IMR-90 (cell line): ENCODE results near the gene LTB4R. TPM values are rescaled to one million over a fixed set of nuclear protein-coding genes. Genes with fewer than 3 reads are reported as not detected.

Experiments
- ATAC-seq: fragments of 200-7000 bp; cut with Tn5 transposase; 2 replicates; pipeline ENCODE4 v1.9.1; 2020; ENCODE audit warnings: low read depth, mild to moderate bottlenecking, moderate library complexity
- BruUV-seq: library from RNA; stranded (reverse); fragments of 400-500 nt; replicated peaks from 2 replicates; lab custom pipeline; 2021; lab: Mats Ljungman, UMichigan
- CTCF ChIA-PET: fragments of 300-600 bp; formaldehyde crosslinking; extraction: SDS; loops from one replicate; lab custom pipeline; 2021; ENCODE audit warnings: antibody characterized with exemption; lab: Yijun Ruan, JAX
- POLR2A ChIA-PET: fragments of 300-600 bp; sonication (Branson Sonifier 250); formaldehyde crosslinking; loops from one replicate; lab custom pipeline; 2022; ENCODE audit warnings: antibody characterized with exemption; ENCODE audit not compliant: unreplicated experiment; lab: Charles Lee
- DNase-seq: peaks from one replicate; pipeline ENCODE4 v3.0.0; 2013
- H2AFZ ChIP-seq: replicated peaks from 2 replicates; pipeline ENCODE3; 2013; ENCODE audit warnings: low read length, mild to moderate bottlenecking; ENCODE audit not compliant: poor library complexity
- H2AK5ac ChIP-seq: 2 replicates; pipeline ENCODE4 v1.6.1; 2013; ENCODE audit warnings: low read depth, low read length, inconsistent platforms
- H2AK9ac ChIP-seq: replicated peaks from 2 replicates; pipeline ENCODE3; 2013; ENCODE audit warnings: mild to moderate bottlenecking, low read depth, low read length, moderate library complexity; ENCODE audit not compliant: poor library complexity
- H2BK120ac ChIP-seq: 2 replicates; pipeline ENCODE4 v1.6.1; 2013; ENCODE audit warnings: low read depth, low read length, inconsistent platforms
- H2BK15ac ChIP-seq: 3 replicates; pipeline ENCODE4 v1.6.1; 2013; ENCODE audit warnings: low read depth, low read length, inconsistent platforms
- H2BK20ac ChIP-seq: 2 replicates; pipeline ENCODE4 v1.6.1; 2013; ENCODE audit warnings: low read depth, mild to moderate bottlenecking, inconsistent platforms, low read length, moderate library complexity
- H2BK5ac ChIP-seq: 2 replicates; pipeline ENCODE4 v1.6.1; 2013; ENCODE audit warnings: mild to moderate bottlenecking, low read depth, low read length, inconsistent platforms; ENCODE audit not compliant: poor library complexity, severe bottlenecking
- H3K14ac ChIP-seq: replicated peaks from 2 replicates; pipeline ENCODE4 v1.6.1; 2013; ENCODE audit warnings: low read depth, low read length, inconsistent platforms
- H3K18ac ChIP-seq: 2 replicates; pipeline ENCODE4 v1.6.1; 2013; ENCODE audit warnings: low read depth, low read length, control low read depth
- H3K23ac ChIP-seq: 2 replicates; pipeline ENCODE4 v1.6.1; 2013; ENCODE audit warnings: low read depth, low read length, inconsistent platforms
- H3K27ac ChIP-seq: 2 replicates; pipeline ENCODE4 v1.5.1; 2013; ENCODE audit warnings: mild to moderate bottlenecking, control low read depth, low read length; ENCODE audit not compliant: insufficient read depth
- H3K27me3 ChIP-seq: 2 replicates; pipeline ENCODE4 v1.6.1; 2013; ENCODE audit warnings: low read length; ENCODE audit not compliant: control insufficient read depth, insufficient read depth
- H3K36me3 ChIP-seq: 2 replicates; pipeline ENCODE4 v1.6.1; 2013; ENCODE audit warnings: low read length, mixed read lengths; ENCODE audit not compliant: control insufficient read depth, insufficient read depth
- H3K4ac ChIP-seq: 2 replicates; pipeline ENCODE4 v1.6.1; 2013; ENCODE audit warnings: low read depth, low read length, inconsistent platforms
- H3K4me1 ChIP-seq: 2 replicates; pipeline ENCODE4 v1.6.1; 2013; ENCODE audit warnings: low read length, mixed read lengths; ENCODE audit not compliant: control insufficient read depth, insufficient read depth
- H3K4me2 ChIP-seq: 2 replicates; pipeline ENCODE4 v1.6.1; 2013; ENCODE audit warnings: low read depth, mild to moderate bottlenecking, control low read depth, low read length, moderate library complexity
- H3K4me3 ChIP-seq: 2 replicates; pipeline ENCODE4 v1.5.1; 2013; ENCODE audit warnings: low read depth, mild to moderate bottlenecking, control low read depth, low read length, moderate library complexity; ENCODE audit not compliant: insufficient read depth
- H3K56ac ChIP-seq: 2 replicates; pipeline ENCODE4 v1.6.1; 2013; ENCODE audit warnings: low read length, inconsistent platforms; ENCODE audit not compliant: insufficient read depth; ENCODE audit errors: extremely low read depth
- H3K79me1 ChIP-seq, 2 experiments: 2 replicates each; pipeline ENCODE4 v1.6.1; 2013; ENCODE audit warnings: low read length in 2 of 2, inconsistent platforms in 1 of 2, low read depth in 1 of 2
- H3K9ac ChIP-seq: 2 replicates; pipeline ENCODE4 v1.6.1; 2013; ENCODE audit warnings: low read depth, low read length, control low read depth
- H3K9me1 ChIP-seq: 2 replicates; pipeline ENCODE4 v1.6.1; 2013; ENCODE audit warnings: low read length, inconsistent platforms; ENCODE audit not compliant: insufficient read depth
- H3K9me3 ChIP-seq: 2 replicates; pipeline ENCODE4 v1.6.1; 2013; ENCODE audit warnings: low read length; ENCODE audit not compliant: control insufficient read depth, insufficient read depth
- H4K20me1 ChIP-seq: 2 replicates; pipeline ENCODE4 v1.6.1; 2013; ENCODE audit warnings: low read length, inconsistent platforms; ENCODE audit not compliant: insufficient read depth
- H4K5ac ChIP-seq: 2 replicates; pipeline ENCODE4 v1.6.1; 2013; ENCODE audit warnings: mild to moderate bottlenecking, low read depth, low read length, control low read depth
- H4K8ac ChIP-seq, 2 experiments: 2 replicates each; pipeline ENCODE4 v1.6.1; 2013; ENCODE audit warnings: low read depth in 2 of 2, low read length in 2 of 2, control low read depth in 1 of 2, inconsistent platforms in 1 of 2
- H4K91ac ChIP-seq: 2 replicates; pipeline ENCODE4 v1.6.1; 2013; ENCODE audit warnings: low read depth, low read length, inconsistent platforms; ENCODE audit not compliant: insufficient read depth
- BHLHE40 ChIP-seq: fragments of 150-350 bp; IDR thresholded peaks from 2 replicates; pipeline ENCODE4 v1.6.1; 2016; ENCODE audit warnings: mild to moderate bottlenecking, low read depth, low read length
- CHD1 ChIP-seq: IDR thresholded peaks from 2 replicates; pipeline ENCODE4 v1.6.1; 2012; ENCODE audit warnings: low read depth, low read length, improper control_type of control experiment
- FOS ChIP-seq: fragments of 150-350 bp; IDR thresholded peaks from 2 replicates; pipeline ENCODE4 v1.6.1; 2016; ENCODE audit warnings: low read depth, low read length
- MAFK ChIP-seq: IDR thresholded peaks from 2 replicates; pipeline ENCODE4 v1.6.1; 2012; ENCODE audit warnings: low read depth, low read length, improper control_type of control experiment
- MAZ ChIP-seq: IDR thresholded peaks from 2 replicates; pipeline ENCODE4 v1.6.1; 2012; ENCODE audit warnings: low read depth, mild to moderate bottlenecking, low read length, improper control_type of control experiment, moderate library complexity, borderline replicate concordance
- MXI1 ChIP-seq: IDR thresholded peaks from 2 replicates; pipeline ENCODE4 v1.6.1; 2012; ENCODE audit warnings: low read depth, mild to moderate bottlenecking, low read length, moderate library complexity, borderline replicate concordance
- NFE2L2 ChIP-seq: fragments of 150-350 bp; IDR thresholded peaks from 2 replicates; pipeline ENCODE4 v1.6.1; 2016; ENCODE audit warnings: low read depth, mild to moderate bottlenecking, low read length
- RAD21 ChIP-seq: IDR thresholded peaks from 2 replicates; pipeline ENCODE4 v1.6.1; 2012; ENCODE audit warnings: low read length, improper control_type of control experiment
- SMC3 ChIP-seq: fragments of 150-350 bp; IDR thresholded peaks from 2 replicates; pipeline ENCODE4 v1.6.1; 2016; ENCODE audit warnings: low read depth, mild to moderate bottlenecking, antibody characterized with exemption, low read length, moderate library complexity
- USF2 ChIP-seq: fragments of 150-350 bp; IDR thresholded peaks from 2 replicates; pipeline ENCODE4 v1.6.1; 2017; ENCODE audit warnings: mild to moderate bottlenecking, antibody characterized with exemption, low read length, low read depth
- WGBS, 2 experiments: methylation state at CpG; one replicate each; pipeline versions ENCODE4 v1.1.5 to v1.1.7; 2013; ENCODE audit warnings: missing lambda C conversion rate in 2 of 2; ENCODE audit not compliant: insufficient read length in 1 of 2; ENCODE audit errors: extremely low coverage in 2 of 2; 5-methylcytosine and 5-hydroxymethylcytosine counted together
- dilution Hi-C: fragments of 300-500 bp; cut with HindIII; formaldehyde crosslinking; loops from one replicate; pipeline ENCODE4 v1.14.3; 2018; ENCODE audit warnings: low sequenced_read_pairs; ENCODE audit not compliant: unreplicated experiment
- in situ Hi-C: fragments of 300-500 bp; cut with MboI; formaldehyde crosslinking; loops from 3 replicates; pipeline ENCODE4 v1.14.3; 2019; ENCODE audit warnings: low sequenced_read_pairs, inconsistent platforms, mixed read lengths
- intact Hi-C: fragments of 100-400 bp; cut with micrococcal nuclease; formaldehyde crosslinking; loops from 2 replicates; pipeline ENCODE4 v1.10.0; 2022
- polyA plus RNA-seq, 3 experiments: library from polyadenylated mRNA; depleted of rRNA; stranded (reverse); fragments of >200 nt; gene quantifications; 2 replicates each; pipeline ENCODE4 v1.2.3, GENCODE V29; 2012; ENCODE audit warnings: low replicate concordance in 1 of 3
- total RNA-seq: library from RNA; depleted of rRNA; stranded (reverse); fragments of >200 nt; gene quantifications from 2 replicates; pipeline ENCODE4 v1.2.3, GENCODE V29; 2012

The LTB4R gene
- total and polyA plus RNA-seq, 2 of the 4 experiments (the other 2 are of a cell fraction) = 0.18 to 2.3 TPM

DNA sequence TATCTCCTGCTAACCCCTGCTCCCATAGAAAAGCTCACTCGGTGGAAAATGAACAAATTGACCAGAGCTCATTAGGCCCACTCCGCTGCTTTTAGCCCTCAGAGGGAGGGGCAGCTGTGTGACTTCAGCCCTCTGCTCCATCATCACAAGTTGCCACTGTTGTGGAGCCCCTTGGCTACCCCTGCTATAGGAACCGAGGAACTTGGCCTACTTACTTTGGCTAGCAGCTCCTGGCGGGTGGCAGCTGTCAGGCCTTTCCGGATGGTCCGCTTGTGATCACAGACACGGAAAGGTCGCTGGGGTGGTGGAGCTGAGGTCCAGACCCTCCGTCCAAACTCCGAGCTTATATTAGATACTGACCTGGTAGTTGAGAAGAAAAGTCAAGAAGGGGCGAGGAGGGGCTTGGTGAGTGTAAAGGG, 4.1 kb upstream of the LTB4R start:
- no peak for TF ChIP-seq CHD1
- TF ChIP-seq MAZ = no peak
- no peak for TF ChIP-seq FOS
- no peak for TF ChIP-seq USF2
- no peak for TF ChIP-seq RAD21
- no peak for TF ChIP-seq BHLHE40
- TF ChIP-seq SMC3 = no peak
- TF ChIP-seq MXI1 = no peak
- no peak for TF ChIP-seq MAFK
- TF ChIP-seq NFE2L2 = no peak
- Histone ChIP-seq H2BK5ac (no peak overlapping the region), H3K23ac (no peak overlapping the region), H4K5ac (no peak overlapping the region), H2AFZ (no peak overlapping the region), H2BK20ac (no peak overlapping the region), H3K9me3 (no peaks in the 10 kb centered on the region), H3K4me3 (no peak overlapping the region), H3K56ac (no peak overlapping the region), H3K4me1 (peaks cover 10% of the 10 kb centered on the region; the same call in 1 of the 2 replicates), H2AK9ac (no peak overlapping the region), H2AK5ac (no peak overlapping the region), H3K9ac (no peak overlapping the region), H3K9me1 (peaks cover 5% of the 10 kb centered on the region; the same call in 1 of the 2 replicates), H4K8ac (no peak overlapping the region), H3K18ac (no peak overlapping the region), H3K4me2 (no peak overlapping the region), H2BK15ac (no peak overlapping the region), H3K27ac (no peak overlapping the region), H3K14ac (no peak overlapping the region), H3K4ac (no peak overlapping the region), H3K27me3 (no peaks in the 10 kb centered on the region), H4K91ac (no peak overlapping the region), H4K20me1 (peaks cover 8% of the 10 kb centered on the region; the same call in 1 of the 2 replicates), H2BK120ac (no peak overlapping the region), H3K36me3 (peaks cover 39% of the 10 kb centered on the region), H3K79me1 (peaks cover 7 to 15% of the 10 kb centered on the region in 2 experiments; a peak in 2 of 4 replicates)
- dilution Hi-C loops (no loop called here), intact Hi-C loops (no loop called here), in situ Hi-C loops (no loop called here)
- ChIA-PET CTCF (interaction anchor here (0.6 to 4.1 kb wide), 5 partner anchors 9 to 65 kb away, joined by 3 to 20 read pairs (median 6); partner anchors contain the start of gene TINF2), POLR2A (no interaction called here)
- WGBS, 2 experiments = 86% methylated on average over 9 of the region's 11 CpGs; no CpG with 5 or more reads in 1 of the 2 experiments
- ATAC-seq (no peak), DNase-seq (no peak)
- BruUV-seq = no TSS peak
